PFSK-1 (cell line): Measurements from ENCODE around the gene RYR2.

Source experiments
- FOXP2 ChIP-seq: optimal IDR thresholded peaks from 2 replicates; pipeline ENCODE3; 2011; ENCODE audit warnings: borderline replicate concordance, control low read depth, inconsistent platforms; ENCODE audit not compliant: insufficient read depth; ENCODE audit errors: extremely low read length, extremely low read depth
- POLR2AphosphoS5 ChIP-seq: IDR thresholded peaks from 2 replicates; pipeline ENCODE4 v1.6.1; 2012; ENCODE audit warnings: low read depth, mild to moderate bottlenecking, control low read depth, low read length, moderate library complexity
- SIN3A ChIP-seq: IDR thresholded peaks from 2 replicates; pipeline ENCODE4 v1.6.1; 2012; ENCODE audit warnings: mild to moderate bottlenecking, low read length, moderate library complexity, borderline replicate concordance; ENCODE audit not compliant: insufficient read depth
- TAF1 ChIP-seq: IDR thresholded peaks from 2 replicates; pipeline ENCODE4 v1.6.1; 2012; ENCODE audit warnings: low read length, control low read depth, borderline replicate concordance; ENCODE audit not compliant: insufficient read depth
- TF ChIP-seq, protein P1 (sequence below), 2 experiments: IDR thresholded peaks; 2 replicates each; pipeline versions ENCODE4 v1.6.1 to v1.8.0; 2011 to 2012; ENCODE audit warnings: low read depth in 2 of 2, low read length in 2 of 2, control low read depth in 1 of 2, inconsistent platforms in 1 of 2, mild to moderate bottlenecking in 1 of 2, moderate library complexity in 1 of 2; ENCODE audit not compliant: insufficient read depth in 1 of 2

Gene RYR2

DNA sequence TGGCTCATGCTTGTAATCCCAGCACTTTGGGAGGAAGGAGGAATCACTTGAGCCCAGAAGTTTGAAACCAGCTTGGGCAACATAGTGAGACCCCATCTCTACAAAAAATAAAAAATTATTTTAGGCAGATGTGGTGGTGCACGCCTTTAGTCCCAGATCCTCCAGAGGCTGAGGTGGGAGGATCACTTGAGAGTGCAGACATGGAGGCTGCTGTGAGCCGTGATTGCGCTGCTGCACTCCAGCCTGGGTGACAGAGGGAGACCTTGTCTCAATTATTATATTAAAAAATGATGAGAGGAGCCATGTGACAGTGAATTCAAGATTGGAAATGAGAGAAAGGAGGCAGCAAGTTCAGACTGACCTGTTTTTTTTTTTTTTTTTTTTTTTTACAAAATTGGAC, 566.4 kb downstream of the RYR2 start:
- no peak for TF ChIP-seq POLR2AphosphoS5
- no peak for TF ChIP-seq TAF1
- no peak for TF ChIP-seq SIN3A
- TF ChIP-seq, protein P1, sequence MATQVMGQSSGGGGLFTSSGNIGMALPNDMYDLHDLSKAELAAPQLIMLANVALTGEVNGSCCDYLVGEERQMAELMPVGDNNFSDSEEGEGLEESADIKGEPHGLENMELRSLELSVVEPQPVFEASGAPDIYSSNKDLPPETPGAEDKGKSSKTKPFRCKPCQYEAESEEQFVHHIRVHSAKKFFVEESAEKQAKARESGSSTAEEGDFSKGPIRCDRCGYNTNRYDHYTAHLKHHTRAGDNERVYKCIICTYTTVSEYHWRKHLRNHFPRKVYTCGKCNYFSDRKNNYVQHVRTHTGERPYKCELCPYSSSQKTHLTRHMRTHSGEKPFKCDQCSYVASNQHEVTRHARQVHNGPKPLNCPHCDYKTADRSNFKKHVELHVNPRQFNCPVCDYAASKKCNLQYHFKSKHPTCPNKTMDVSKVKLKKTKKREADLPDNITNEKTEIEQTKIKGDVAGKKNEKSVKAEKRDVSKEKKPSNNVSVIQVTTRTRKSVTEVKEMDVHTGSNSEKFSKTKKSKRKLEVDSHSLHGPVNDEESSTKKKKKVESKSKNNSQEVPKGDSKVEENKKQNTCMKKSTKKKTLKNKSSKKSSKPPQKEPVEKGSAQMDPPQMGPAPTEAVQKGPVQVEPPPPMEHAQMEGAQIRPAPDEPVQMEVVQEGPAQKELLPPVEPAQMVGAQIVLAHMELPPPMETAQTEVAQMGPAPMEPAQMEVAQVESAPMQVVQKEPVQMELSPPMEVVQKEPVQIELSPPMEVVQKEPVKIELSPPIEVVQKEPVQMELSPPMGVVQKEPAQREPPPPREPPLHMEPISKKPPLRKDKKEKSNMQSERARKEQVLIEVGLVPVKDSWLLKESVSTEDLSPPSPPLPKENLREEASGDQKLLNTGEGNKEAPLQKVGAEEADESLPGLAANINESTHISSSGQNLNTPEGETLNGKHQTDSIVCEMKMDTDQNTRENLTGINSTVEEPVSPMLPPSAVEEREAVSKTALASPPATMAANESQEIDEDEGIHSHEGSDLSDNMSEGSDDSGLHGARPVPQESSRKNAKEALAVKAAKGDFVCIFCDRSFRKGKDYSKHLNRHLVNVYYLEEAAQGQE (IDR thresholded peaks at IDR 0.05; ENCODE audit: insufficient read depth in 1 of 2, low read depth in 2 of 2, low read length in 2 of 2), result no peak
- no peak for TF ChIP-seq FOXP2

GRCh38 chr1:237610157-237610556, 568.2 kb downstream of the RYR2 start:
- TF ChIP-seq SIN3A (no peak), POLR2AphosphoS5 (no peak), FOXP2 (no peak), TAF1 (no peak)
- TF ChIP-seq, protein P1 (IDR thresholded peaks at IDR 0.05; ENCODE audit: insufficient read depth in 1 of 2, low read depth in 2 of 2, low read length in 2 of 2), result no peak

- no peak for TF ChIP-seq POLR2AphosphoS5
- TF ChIP-seq FOXP2, result no peak
- no peak for TF ChIP-seq TAF1
Measured at GRCh38 chr1:237613984-237614383, 572.0 kb downstream of the RYR2 start.

- TF ChIP-seq POLR2AphosphoS5, result no peak
- no peak for TF ChIP-seq SIN3A
- TF ChIP-seq, protein P1 (IDR thresholded peaks at IDR 0.05; ENCODE audit: insufficient read depth in 1 of 2, low read depth in 2 of 2, low read length in 2 of 2), result no peak
- TF ChIP-seq FOXP2, result no peak
Measured at GRCh38 chr1:237619553-237619952, 577.6 kb downstream of the RYR2 start.

DNA sequence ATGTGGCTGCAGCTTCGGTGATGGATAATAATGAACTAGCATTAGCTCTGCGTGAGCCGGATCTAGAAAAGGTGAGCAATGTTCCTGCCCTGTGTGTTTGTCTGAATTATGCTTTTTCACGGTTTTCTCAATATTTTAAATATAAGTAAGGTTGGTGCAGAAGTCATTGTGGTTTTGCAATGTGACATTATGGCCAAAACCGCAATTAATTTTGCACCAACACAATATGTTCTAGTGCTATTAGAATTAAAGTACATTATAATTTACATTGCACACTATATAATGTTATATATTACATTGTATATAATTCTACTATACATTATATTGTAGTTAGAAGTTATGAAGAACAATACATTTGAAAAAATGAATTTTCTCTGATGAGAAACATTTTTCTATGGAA, 592.9 kb downstream of the RYR2 start:
- TF ChIP-seq FOXP2 (no peak), TAF1 (no peak), SIN3A (no peak), POLR2AphosphoS5 (no peak)

- TF ChIP-seq POLR2AphosphoS5 (no peak), TAF1 (no peak), SIN3A (no peak), FOXP2 (no peak)
- TF ChIP-seq, protein P1 (IDR thresholded peaks at IDR 0.05; ENCODE audit: insufficient read depth in 1 of 2, low read depth in 2 of 2, low read length in 2 of 2), result no peak
Measured at GRCh38 chr1:237638555-237638954, 596.6 kb downstream of the RYR2 start.
